Iris pigment epithelial cell (primary cell): ENCODE results near the gene MBNL2.
A peak's percentile ranks its signal among the peaks of the same experiment; 100 is the strongest.
"Not testable (repeated sequence)": the region's sequence is repeated elsewhere in the genome, so short reads cannot be mapped to it uniquely, and the experiment has no call there.

Source experiments
- DNase-seq: peaks from one replicate; pipeline ENCODE4 v3.0.0-alpha.2; 2011; ENCODE audit warnings: low read depth

Gene MBNL2, protein sequence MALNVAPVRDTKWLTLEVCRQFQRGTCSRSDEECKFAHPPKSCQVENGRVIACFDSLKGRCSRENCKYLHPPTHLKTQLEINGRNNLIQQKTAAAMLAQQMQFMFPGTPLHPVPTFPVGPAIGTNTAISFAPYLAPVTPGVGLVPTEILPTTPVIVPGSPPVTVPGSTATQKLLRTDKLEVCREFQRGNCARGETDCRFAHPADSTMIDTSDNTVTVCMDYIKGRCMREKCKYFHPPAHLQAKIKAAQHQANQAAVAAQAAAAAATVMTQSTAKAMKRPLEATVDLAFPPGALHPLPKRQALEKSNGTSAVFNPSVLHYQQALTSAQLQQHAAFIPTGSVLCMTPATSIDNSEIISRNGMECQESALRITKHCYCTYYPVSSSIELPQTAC

DNA sequence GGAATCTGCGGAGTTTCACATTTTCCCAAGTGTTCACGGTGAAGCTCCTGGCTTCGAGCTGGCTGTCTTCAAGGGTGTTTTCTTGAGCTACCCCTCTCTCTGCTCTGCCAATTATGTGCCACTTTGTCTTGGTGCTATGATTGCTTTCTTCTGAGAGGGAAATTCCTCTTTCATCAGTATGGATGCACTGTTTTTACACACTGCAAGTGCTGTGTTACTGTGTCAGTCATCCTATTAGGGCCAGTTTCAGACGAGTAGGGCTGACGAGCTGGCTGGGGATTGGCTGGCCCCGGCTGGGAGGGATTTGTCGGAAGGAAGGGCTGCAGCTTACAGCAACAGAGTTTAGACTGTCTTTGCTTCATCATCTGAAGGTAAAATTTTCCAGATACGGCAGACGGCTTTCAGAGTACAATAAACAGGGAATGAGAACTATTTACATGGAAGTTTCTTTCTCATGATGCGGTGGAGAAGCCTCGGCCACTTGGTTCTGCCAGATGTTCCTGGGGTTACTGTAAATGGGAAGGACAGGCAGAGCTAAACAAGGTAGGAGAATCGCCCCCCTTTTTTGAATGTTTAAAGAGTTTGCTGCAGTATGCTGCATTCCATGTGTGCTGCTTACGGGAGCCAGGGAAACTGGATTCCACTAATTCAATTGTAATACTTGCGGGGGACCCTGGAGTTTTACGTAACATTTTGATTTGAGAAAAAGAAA is at the start of gene MBNL2:
Gene MBNL2, plus strand, starts transcription at position 345 of the 712 bp plus-strand sequence. CDS start 53,903 bp downstream, outside the sequence.
- peak; percentile 98 for DNase-seq

DNA sequence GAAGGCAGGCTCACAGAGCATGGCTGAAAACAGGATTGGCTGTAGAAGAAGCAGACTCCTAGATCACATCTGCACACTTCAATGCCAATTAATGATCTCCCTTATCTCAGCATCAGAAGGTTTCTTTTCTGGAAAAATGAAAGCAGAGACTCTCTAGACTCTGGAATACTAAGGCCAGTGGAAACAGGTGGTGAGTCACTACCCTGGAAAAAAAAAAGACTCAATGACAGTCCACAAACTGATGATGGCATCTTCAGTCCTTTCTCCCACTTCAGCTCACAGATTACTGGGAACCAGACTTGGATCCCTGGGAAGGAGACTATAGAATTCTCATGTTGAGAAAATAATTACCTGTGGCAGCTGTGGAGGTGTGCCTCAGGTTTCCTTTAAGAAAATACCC is 47.5 kb upstream of the MBNL2 start:
- DNase-seq: peak; percentile 8

DNA sequence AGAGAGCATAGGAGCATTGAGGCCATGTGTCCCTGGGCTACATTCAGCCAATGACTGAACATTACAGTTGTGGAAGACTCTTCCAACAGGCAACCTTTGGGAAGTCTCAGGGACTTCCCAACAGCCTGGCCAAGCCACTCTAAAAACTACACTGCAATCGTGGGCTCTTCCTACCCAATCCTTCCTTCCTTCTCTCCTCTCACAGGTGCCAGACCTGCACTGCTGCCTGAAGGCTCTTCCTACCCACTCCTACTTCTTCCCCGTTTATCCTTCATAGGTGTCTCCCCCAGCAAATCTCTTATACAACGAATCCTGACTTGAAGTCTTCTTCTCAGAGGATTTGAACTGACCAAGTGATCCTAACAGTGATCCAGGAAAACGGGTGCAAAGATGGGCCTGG is 47.1 kb upstream of the MBNL2 start:
- DNase-seq: no peak

DNA sequence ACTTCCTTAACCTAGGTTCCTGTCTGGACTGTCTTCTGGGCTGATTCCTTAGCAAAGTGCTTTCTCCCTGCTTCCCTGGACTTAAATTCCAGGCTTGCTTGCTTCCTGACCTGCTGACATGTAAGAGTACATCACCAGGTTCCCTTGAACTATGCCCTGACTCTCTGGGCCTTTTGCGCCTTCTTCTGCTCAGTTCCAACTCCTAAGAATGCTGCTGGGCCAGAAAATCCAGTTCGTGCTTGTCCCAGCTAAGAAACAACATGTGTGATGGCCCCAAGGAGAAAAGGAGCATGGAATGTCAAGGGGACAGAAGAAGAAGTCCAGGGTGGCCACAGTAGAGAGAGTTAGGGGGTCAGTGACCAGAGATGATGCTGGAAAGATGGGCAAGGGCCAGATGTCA is 42.6 kb upstream of the MBNL2 start:
- DNase-seq: no peak

DNA sequence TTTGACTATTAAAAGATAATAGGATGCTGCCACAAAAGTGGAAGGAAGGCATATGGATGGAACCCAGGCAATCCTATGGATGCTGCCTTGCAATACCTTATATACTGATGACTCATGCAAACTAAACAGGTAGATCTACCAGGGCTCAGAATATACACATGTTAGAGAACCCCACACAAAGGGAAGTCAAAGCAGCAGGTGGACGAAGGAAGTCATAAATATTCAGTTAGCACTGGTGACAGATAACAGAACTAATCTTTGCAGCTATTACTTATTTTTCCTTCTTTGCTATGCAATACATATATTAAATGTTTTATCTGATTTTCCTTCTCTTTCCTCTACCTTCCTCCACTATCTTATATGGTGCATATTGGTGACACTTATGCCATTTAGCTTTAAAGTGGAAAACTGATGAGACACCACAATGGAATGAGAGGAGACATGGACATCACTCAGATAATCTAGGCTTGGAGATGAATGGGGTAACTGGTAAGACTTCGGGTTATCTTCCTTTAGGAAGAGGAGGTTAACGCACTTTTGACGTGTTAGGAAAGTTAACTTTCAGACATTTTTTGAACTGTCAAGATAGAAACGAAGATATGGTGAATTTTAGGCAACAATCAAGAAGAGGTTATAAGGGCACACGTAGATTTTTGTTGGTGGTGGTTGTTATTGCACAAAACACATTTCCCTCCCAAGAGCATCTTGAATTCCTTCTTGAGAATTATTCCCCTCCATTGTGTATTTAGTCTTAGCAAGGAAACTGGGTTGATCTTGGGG is 39.8 kb upstream of the MBNL2 start:
- DNase-seq: no peak

DNA sequence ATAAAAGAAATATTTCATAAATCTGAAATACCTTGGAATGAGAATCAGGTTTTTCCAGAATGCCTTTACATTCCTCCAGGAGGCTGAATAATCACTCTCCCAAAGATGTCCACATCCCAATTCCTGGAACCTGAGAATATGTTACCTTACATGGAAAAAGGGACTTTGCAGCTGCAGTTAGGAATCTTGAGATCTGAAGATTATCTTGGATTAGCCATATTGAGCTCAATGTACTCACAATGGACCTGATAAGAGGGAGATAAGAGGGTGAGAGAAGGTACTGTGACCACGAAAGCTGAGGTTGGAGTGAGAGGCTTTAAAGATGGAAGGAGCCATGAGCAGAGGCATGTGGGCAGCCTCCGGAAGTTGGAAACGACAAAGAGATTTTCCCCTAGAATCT is 36.8 kb upstream of the MBNL2 start:
- no peak for DNase-seq

DNA sequence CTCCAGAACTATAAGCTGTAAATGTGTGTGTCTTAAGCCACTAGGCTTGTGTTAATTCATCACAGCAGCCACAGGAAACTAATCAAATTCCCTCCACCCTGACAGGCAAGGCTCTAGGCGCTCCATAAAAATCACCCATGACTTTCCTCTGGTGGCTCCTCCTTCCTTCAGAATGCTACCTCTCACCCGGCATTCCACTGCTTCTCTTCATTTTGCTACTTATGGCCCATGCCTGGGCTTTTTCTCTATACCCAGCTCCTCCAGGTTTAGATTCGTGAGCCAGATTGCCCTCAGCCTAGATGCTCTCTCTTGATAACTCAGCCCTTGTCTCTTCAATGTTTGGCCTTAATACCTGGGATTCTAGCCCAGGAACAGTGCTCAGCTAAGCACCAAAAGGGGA is 36.4 kb upstream of the MBNL2 start:
- no peak for DNase-seq

DNA sequence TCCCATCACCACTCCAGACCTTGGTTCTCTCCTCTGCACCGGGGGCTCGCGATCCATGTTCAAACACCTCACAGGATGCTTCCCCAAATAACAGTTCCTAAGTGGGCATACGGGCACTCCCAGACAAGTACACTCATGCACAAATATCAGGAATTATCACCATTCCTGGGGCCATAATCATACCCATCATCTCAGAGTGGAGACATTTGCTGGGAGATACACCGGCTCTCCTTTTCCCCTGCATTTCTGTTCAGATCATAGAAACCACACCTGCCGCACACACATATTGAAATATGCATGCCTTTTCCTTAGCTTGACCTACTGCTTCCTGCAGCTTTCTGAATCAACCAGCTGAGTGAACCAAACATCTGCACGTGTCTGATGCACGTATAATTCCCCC is 33.9 kb upstream of the MBNL2 start:
- DNase-seq: no peak

DNA sequence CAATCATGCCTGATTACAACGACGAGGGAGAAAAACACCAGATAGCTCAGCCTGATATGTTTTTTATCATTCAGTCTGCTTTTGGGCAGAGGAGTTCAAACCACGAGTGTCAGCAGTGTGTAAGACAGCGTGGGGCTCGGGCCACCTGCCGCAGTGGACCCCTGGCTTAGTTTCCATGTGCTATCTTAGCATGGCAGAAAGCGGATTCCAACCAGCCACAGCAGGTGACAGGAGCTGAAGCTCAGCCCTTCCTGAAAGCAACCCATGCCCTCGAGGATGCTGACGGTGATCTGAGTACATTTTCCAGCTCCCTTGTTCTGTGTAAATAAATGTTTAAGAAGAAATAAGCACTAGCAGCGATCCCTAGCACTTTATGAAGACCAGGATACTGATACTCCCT is 32.2 kb upstream of the MBNL2 start:
- DNase-seq: no peak

DNA sequence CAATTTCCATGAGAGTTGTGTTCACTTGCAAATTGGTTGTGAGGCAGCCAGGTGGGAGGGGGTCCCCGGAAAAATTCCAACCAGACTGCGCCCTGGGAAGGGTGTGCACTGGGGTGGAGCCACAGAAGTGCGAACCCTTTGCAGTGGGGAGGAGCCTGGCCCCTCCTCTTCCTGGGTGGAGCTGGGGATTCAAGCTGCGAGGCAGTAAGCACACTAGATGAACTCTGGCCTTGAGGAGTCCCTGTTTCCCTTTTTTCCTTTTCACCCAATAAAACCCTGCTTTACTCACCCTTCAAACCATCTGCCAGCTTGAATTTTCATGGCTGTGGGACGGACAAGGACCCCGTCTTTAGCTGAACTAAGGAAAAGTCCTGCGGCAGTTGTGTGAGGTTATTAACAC is 31.0 kb upstream of the MBNL2 start:
- DNase-seq: no peak

DNA sequence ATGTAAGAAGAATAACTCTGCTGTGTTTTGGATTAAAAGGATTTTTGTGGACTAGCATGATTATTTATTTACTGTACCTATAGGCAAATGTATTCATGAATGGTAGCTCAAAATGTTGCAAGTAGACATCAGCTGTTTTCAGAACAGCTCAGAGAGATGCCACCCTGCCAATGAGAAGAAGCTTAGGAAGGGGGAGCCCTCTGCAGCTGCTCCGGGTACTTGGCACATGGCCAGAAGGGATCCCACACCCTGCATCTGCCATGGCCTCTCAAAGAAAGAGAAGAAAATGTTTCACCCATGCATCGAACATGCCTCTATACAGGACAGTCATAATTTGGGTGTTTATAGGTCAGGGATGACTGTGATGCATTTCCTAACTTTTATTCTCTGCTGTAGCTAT is 30.5 kb upstream of the MBNL2 start:
- no peak for DNase-seq

DNA sequence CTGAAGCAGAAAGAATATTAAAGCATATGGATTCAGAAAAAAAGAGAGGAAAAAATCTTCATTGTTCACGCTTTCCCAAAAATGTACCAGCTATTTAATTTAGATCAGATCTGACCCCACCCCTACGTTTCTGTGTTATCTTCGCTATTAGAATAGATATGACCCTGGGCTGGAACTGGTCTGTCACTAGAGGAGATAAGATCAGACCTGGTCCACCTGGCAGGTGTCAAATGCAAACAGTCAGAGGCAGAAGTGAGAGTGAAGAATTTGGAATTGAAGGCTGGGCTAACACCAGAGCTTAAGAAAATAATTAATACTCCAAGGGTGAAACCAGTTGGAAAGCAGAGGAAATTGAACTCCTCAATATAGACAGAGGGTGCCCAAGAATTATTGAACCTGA is 30.0 kb upstream of the MBNL2 start:
- DNase-seq: no peak

DNA sequence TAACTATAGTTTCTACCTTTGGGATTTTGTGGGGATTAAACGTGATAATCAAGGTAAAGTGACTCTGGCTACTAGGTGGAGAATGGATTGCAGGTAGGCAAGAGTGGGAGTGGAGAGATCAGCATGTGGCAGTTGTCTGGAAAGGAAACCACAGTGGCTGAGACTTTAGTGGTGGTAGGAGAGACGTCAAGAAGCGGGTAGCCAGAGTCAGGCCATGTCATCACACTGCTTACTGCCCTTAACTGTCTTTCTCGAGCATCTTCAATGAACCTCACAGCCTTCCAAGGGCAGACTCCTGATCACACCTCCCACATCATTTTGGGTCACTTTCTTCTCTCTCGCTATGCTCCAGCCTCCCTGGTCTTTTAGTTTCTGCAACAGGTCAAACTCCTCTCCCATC is 28.6 kb upstream of the MBNL2 start:
- DNase-seq: no peak

DNA sequence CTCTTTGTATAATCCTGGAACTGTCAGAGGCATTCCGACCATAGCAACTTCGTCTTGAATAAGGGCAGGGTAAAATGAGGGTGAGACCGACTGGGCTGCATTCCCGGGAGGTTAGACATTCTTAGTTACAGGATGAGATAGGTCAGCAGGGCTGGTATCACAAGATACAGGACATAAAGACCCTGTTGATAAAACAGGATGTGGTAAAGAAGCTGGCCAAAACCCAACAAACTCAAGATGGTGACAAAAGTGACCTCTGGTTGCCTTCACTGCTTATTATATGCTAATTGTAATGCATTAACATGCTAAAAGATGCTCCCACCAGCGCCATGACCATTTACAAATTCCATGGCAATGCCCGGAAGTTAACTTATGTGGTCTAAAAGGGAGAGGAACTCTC is 27.7 kb upstream of the MBNL2 start:
- peak; percentile 89 for DNase-seq

DNA sequence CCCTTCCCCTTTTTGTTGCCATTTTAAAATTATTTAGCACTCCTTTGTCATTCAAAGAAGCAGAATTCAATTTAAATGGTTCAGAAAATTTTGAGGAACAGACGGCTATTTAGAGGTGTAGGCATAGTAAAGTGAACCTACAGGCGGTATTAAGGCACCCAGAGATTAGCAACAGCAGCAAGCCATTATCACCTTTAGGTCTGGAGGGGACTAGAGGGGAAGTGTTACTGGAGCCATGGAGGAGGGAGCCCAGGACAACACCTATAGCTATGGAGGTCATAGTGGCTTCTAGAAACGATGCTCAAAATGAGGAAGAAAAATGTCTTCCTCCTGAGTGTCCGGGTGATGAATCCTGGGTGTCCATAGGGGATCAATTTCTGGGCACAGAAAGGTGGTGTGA is 25.8 kb upstream of the MBNL2 start:
- no peak for DNase-seq

DNA sequence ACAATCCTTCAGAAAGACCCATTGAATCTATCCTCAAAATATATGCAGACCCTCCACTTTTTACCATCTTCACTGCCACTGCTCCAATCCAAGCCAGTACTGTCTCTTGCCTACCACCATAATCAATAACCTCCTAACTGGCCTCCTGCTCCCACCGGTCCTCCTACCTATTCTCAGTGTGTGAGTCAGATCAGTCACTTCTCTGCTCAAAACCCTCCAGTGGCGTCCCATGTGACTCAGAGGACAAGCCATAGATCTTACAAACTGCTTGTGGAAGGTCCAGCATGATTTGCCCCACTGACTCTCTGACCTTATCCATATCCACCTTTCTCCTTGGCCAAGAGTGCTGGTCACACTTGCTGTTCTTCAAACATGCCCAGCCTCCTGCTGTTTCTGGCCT is 23.4 kb upstream of the MBNL2 start:
- no peak for DNase-seq

DNA sequence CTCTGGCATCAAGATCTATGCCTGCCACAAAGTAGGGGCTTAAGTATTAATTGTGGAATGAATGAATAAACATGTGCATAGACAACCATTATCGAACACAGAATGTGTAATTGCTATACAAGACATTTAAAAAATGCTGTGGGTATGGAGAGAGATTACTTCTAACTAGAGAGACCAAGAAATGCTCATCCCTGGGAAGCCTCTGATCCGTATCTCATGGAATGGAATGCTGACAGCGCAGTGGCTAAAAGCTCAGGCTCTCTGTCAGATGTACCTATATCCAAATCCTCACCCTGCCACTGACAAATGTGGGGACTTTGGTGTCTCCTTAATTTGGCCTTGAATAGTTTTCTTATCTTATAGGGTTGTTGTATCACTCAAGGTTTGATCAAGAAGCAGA is 22.7 kb upstream of the MBNL2 start:
- DNase-seq: no peak

DNA sequence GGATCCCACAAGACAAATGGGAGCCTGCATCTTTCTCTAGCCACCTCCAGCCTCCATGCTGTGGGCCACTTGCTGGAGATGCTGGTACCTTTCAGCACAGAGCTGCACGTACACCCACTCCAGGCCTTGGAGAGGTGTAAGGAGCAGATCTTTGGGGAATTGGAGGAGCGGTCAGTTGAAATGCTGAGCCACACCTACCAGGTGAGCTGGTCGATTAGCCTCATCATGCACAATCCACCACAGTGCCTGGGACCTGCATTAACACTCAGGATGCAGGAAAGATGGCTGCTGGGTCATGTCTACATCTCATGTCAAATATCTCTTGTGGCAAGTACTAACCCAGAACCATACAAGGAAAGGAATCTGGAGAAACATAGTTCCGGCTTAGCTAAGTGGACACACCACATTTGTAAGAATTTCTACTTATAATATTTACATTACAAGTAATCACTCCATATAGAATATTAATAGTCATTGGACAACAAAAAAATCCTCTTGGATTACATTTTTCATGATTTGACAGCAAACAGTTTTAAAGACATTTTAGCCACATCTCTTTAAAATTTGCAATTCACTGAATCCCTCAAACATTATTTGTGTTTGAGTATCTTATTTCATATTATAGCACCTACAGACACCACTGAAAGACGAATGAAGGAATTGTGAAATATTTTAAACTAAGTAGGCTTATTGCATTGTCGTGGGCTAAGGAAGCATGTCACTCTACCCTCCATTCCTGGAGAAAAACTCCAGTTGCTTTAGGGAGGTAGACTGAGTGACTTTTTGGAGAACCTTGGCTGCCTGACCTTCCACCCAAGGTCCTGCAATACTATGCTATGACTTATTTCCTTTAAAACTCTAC is 21.8 kb upstream of the MBNL2 start:
- DNase-seq: no peak

DNA sequence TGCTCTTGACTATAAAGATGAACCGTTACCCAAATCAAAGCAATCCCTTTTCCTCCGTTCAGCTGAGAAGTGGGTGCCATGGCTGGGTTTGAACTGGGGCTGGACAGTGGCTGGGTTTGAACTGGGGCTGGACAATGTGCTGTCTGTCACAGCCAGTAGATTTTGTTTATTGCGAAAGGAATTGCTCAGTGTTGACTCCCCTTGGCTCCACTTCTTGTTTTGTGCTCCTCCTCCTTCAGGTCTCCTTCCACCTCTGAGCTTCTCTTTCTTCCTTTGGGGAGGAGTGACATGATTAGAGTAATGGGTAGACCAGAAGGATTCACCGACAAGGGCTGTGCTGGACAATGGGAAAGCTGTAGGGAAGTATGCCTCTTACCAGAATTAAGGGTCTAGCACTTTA is 19.4 kb upstream of the MBNL2 start:
- no peak for DNase-seq

DNA sequence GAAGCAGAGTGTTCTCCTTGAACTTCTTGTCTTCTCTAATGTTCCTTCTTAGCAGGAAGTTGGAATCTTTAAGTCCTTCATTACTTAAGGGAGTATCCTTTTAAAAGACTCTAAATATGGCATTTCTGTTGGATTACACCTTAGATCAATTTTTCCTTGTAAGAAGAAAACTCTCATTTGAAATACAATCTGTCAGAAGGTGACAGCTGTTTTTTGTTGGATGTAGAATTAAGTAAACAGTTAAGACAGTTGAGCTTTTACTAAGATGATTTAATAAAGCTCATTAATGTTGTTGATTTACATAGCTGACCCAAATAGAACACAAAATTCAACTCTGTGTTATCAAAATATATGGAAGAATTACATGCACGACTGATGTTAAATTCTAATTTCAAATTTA is 16.7 kb upstream of the MBNL2 start:
- no peak for DNase-seq

DNA sequence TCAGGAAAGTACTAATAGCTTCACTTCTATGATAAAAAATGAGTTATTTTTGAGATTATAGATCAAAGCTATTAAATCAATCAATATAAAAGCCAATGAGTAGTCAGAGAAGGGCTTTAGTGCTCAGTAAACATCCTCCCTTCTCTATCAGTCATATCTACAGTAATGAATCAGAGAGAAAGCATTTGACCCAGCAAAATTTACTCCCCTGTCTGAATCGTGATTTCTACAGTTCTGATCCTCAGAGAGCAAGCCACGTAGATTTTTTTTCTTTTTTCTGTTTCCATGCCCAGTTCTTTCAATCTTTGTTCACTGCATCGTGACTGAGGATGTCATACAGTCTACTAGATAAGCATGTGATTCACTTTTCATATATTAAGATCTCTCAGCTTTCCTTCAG is 16.2 kb upstream of the MBNL2 start:
- DNase-seq: peak; percentile 92

DNA sequence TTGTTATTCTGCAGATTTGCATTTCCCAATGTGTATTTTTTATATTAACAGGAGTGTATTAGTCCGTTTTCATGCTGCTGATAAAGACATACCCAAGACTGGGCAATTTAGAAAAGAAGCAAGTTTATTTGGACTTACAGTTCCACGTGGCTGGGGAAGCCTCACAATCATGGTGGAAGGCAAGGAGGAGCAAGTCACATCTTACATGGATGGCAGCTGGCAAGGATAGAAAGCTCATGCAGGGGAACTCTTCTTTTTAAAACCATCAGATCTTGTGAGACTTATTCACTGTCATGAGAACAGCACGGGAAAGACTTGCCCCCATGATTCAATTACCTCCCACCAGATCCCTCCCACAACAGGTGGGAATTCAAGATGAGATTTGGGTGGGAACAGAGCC is 14.9 kb upstream of the MBNL2 start:
- DNase-seq: not testable (repeated sequence)
